IPS-18a (cell line): ENCODE measurements around the gene AJM1.

ENCODE experiments used
- H3K27ac ChIP-seq: one replicate; pipeline ENCODE4 v1.5.1; 2013; ENCODE audit warnings: low read length
- H3K27me3 ChIP-seq: one replicate; pipeline ENCODE4 v1.6.1; 2013; ENCODE audit warnings: mild to moderate bottlenecking, low read length; ENCODE audit not compliant: control insufficient read depth, insufficient read depth
- H3K36me3 ChIP-seq: one replicate; pipeline ENCODE4 v1.6.1; 2013; ENCODE audit warnings: low read depth, low read length; ENCODE audit not compliant: control insufficient read depth
- H3K4me1 ChIP-seq: one replicate; pipeline ENCODE4 v1.6.1; 2013; ENCODE audit warnings: low read depth, low read length; ENCODE audit not compliant: control insufficient read depth
- H3K4me3 ChIP-seq: one replicate; pipeline ENCODE4 v1.5.1; 2013; ENCODE audit warnings: low read length
- H3K9ac ChIP-seq: one replicate; pipeline ENCODE4 v1.6.1; 2013; ENCODE audit warnings: mild to moderate bottlenecking, low read length, moderate library complexity
- H3K9me3 ChIP-seq: one replicate; pipeline ENCODE4 v1.6.1; 2013; ENCODE audit warnings: low read depth, low read length; ENCODE audit not compliant: control insufficient read depth

The AJM1 gene

GRCh38 chr9:136844761-136845464 is 2.6 kb downstream of the AJM1 start:
- peaks cover 3% of the 10 kb centered on the region for H3K36me3 ChIP-seq
- H3K4me3 ChIP-seq, result no peak overlapping the region
- H3K4me1 ChIP-seq, result peaks cover 20% of the 10 kb centered on the region
- no peaks in the 10 kb centered on the region for H3K27me3 ChIP-seq
- no peaks in the 10 kb centered on the region for H3K9me3 ChIP-seq
- H3K27ac ChIP-seq, result no peak overlapping the region
- H3K9ac ChIP-seq, result no peak overlapping the region

DNA sequence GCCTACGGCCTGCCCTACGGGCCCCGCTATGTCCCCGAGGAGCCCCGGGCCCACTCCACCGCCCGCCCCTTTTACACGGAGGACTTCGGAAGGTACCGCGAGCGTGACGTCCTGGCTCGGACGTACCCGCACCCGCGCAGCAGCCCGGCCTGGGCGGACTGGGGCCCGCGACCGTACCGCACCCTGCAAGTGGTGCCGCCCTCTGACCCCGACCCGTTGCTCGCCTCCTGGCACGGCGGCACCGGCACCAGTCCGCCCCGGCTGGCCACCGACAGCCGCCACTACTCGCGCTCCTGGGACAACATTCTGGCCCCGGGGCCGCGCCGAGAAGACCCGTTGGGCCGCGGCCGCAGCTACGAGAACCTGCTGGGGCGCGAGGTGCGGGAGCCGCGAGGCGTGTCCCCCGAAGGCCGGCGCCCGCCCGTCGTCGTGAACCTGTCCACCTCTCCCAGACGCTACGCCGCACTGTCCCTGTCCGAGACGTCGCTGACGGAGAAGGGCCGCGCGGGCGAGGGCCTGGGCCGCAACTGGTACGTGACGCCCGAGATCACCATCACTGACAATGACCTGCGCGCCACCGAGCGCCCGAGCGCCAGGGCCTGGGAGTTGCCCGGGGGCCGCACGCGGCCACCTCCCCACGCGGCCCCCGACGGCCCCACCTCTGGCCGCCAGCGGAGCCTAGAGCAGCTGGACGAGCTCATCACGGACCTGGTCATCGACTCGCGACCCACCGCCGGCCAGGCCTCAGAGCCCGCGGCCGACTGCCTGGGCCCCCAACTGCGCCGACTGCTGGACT is 3.4 kb downstream of the AJM1 start:
- Histone ChIP-seq H3K27me3 (no peaks in the 10 kb centered on the region), H3K4me3 (no peak overlapping the region), H3K9me3 (no peaks in the 10 kb centered on the region), H3K9ac (no peak overlapping the region), H3K36me3 (peaks cover 2% of the 10 kb centered on the region), H3K27ac (no peak overlapping the region), H3K4me1 (peaks cover 19% of the 10 kb centered on the region)

DNA sequence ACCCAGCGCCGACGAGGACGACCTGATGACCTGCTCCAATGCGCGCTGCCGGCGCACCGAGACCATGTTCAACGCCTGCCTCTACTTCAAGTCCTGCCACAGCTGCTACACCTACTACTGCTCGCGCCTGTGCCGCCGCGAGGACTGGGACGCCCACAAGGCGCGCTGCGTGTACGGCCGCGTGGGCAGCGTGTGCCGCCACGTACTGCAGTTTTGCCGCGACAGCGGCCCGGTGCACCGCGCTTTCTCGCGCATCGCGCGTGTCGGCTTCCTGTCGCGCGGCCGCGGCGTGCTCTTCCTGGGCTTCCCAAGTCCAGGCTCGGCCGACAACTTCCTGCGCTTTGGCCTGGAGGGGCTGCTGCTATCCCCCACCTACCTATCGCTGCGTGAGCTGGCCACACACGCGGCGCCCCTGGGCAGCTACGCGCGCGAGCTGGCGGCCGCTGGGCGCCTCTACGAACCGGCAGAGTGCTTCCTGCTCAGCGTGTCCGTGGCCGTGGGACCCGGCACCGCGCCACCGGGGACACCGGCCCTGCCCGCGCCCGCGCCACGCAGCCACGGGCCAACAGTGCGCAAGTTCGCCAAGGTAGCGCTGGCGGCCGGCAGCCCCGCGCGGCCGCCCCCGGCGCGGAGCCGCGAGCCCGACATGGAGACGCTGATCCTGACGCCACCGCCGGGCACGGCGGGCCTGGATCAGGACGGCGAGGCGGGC is 4.3 kb downstream of the AJM1 start:
- H3K9me3 ChIP-seq, result no peaks in the 10 kb centered on the region
- peaks cover 11% of the 10 kb centered on the region for H3K4me1 ChIP-seq
- peaks cover 4% of the 10 kb centered on the region for H3K36me3 ChIP-seq
- H3K4me3 ChIP-seq, result no peak overlapping the region
- H3K27me3 ChIP-seq, result no peaks in the 10 kb centered on the region
- no peak overlapping the region for H3K9ac ChIP-seq
- H3K27ac ChIP-seq, result no peak overlapping the region

DNA sequence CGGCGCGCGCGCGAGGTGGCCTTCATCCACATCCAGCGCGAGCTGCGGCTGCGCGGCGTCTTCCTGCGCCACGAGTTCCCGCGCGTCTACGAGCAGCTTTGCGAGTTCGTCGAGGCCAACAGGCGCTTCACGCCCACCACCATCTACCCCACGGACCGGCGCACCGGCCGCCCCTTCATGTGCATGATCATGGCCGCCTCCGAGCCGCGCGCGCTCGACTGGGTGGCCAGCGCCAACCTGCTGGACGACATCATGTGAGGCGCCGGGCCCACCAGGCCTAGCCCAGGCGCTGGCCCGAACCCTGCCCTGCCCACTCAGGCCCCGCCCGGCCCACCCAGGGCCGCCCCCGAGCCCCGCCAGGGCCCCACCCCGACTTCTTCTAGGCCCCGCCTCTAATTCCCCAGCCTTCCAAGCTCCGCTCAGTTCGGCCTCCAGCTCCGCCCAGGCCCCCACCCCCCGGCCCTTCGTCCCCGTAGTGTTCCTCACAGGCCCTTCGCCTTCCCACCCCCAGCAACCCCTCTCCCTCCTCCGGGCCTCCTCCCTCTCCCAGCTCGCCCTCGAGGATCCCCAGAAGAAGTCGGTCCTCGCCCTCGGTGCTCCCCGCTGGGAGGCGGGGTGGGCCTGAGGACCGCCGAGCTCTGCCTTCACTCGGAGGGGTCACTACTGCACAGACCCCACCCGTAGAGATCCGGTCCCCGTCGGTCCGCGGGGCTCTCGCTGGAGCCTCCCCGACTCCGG is 5.0 kb downstream of the AJM1 start:
- Histone ChIP-seq H3K27me3 (no peaks in the 10 kb centered on the region), H3K9ac (peak overlapping the region; percentile 74), H3K9me3 (no peaks in the 10 kb centered on the region), H3K4me3 (peak overlapping the region; percentile 90), H3K27ac (no peak overlapping the region), H3K36me3 (peaks cover 4% of the 10 kb centered on the region), H3K4me1 (peaks cover 6% of the 10 kb centered on the region)

DNA sequence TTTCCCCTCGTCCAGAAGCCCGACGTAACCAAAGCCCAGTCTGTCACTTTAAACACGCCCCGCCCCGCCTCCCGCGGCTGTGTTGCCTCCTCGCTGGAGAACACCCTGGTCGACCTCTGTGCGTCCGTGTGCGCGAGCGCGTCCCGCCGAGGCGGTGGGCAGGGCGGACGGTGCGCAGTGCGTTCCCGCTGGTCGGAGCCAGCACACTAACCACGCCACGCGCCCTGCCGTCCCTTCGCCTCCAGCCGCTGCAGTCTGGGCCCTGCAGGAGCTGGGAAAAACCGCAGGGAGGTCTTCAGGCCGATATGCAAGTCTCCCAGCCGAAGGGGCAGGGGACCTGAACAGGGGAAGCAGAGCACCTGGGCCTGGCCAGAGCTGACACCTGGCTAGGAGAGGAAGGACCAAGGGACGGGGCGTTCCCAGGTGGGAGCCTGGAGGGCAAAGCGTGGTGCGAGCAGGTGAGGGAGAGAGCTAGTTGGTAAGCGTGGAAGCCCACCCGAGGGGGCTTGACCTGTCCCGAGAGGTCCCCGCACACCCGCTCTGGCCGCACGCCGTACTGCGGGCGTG is 5.6 kb downstream of the AJM1 start:
- Histone ChIP-seq H3K4me3 (peak overlapping the region; percentile 90), H3K27me3 (no peaks in the 10 kb centered on the region), H3K36me3 (peaks cover 4% of the 10 kb centered on the region), H3K9ac (peak overlapping the region; percentile 74), H3K27ac (no peak overlapping the region), H3K4me1 (peaks cover 6% of the 10 kb centered on the region), H3K9me3 (no peaks in the 10 kb centered on the region)

GRCh38 chr9:136848393-136849037 is 6.2 kb downstream of the AJM1 start:
- H3K36me3 ChIP-seq, result peaks cover 4% of the 10 kb centered on the region
- no peaks in the 10 kb centered on the region for H3K27me3 ChIP-seq
- no peak overlapping the region for H3K27ac ChIP-seq
- peaks cover 6% of the 10 kb centered on the region for H3K4me1 ChIP-seq
- peak overlapping the region; percentile 90 for H3K4me3 ChIP-seq
- H3K9me3 ChIP-seq, result no peaks in the 10 kb centered on the region
- H3K9ac ChIP-seq, result peak overlapping the region; percentile 74

DNA sequence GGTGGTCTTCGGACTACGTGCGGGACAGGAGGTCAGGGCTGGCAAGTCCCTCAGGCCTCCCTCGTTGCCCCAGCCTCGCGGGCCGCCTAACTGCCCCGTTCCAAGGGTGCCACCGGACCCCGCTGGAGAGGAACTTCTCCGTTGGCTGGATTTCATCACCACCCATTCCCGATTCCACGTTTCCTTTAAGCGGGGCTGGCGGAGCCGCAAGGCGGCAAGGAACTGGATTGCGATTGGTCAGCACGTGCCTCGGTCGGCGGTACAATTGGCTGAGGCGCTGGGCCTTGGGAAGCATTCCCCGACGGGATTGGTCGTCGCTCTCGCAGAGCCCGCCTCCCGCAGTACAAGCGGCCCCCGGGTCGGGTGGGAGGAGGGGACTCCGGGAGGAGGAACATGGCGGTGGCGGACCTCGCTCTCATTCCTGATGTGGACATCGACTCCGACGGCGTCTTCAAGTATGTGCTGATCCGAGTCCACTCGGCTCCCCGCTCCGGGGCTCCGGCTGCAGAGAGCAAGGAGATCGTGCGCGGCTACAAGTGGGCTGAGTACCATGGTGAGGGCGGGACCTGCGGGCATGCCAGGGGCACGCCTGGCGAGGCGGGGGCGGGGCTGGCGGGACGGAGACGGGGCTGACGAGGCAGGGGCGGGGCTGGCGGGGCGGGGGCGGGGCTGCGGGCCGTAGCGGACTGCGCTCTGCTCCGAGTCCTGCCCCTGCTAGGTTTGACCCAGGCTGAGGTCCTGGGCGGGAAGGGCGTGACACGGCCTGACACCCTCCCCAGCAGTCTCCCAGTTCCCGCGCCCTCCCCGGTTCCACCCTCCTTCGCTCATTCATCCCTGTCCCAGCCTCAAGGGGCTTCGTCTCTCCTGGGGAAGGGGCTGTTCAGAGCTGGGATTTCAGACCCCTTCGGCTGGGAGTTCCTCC is 7.0 kb downstream of the AJM1 start, which contains the start of gene PHPT1:
TSS of gene PHPT1 (plus strand) at position 372 of the 922 bp plus-strand sequence. CDS start at position 394, 22 bp downstream.
- Histone ChIP-seq H3K27me3 (no peaks in the 10 kb centered on the region), H3K4me1 (peaks cover 6% of the 10 kb centered on the region), H3K4me3 (peak within 1 kb of the TSS; percentile 90), H3K9ac (peak within 1 kb of the TSS; percentile 74), H3K27ac (peak within 1 kb of the TSS; percentile 90), H3K9me3 (no peaks in the 10 kb centered on the region), H3K36me3 (peaks cover 4% of the 10 kb centered on the region)

- H3K27me3 ChIP-seq, result no peaks in the 10 kb centered on the region
- H3K27ac ChIP-seq, result no peak overlapping the region
- H3K36me3 ChIP-seq, result peaks cover 4% of the 10 kb centered on the region
- no peaks in the 10 kb centered on the region for H3K9me3 ChIP-seq
- H3K9ac ChIP-seq, result no peak overlapping the region
- peaks cover 6% of the 10 kb centered on the region for H3K4me1 ChIP-seq
- peak overlapping the region; percentile 71 for H3K4me3 ChIP-seq
These were observed 7.9 kb downstream of the AJM1 start for GRCh38 chr9:136849960-136850865.
